ENCODE data around the gene FANCE.
A peak's percentile ranks its signal among the peaks of the same experiment; 100 is the strongest.
"Not testable (repeated sequence)": the region's sequence is repeated elsewhere in the genome, so short reads cannot be mapped to it uniquely, and the experiment has no call there.

Gene FANCE

GRCh38 chr6:35419417-35419816 lies 32.7 kb upstream of the FANCE start:
- H3K9me3 Mint-ChIP-seq, result no peaks in the 10 kb centered on the region
- ATAC-seq (replicated peaks; ENCODE audit: extremely low read depth, poor library complexity, severe bottlenecking) (no peak), DNase-seq (ENCODE audit: low spot score in 2 of 2) (no peak)
- no peaks in the 10 kb centered on the region for H3K27me3 Mint-ChIP-seq
- peaks cover 23% of the 10 kb centered on the region for H3K4me1 Mint-ChIP-seq
- H3K4me3 Mint-ChIP-seq, result no peak overlapping the region
- H3K27ac Mint-ChIP-seq (ENCODE audit: low read depth), result peak overlapping the region; percentile 72
- H3K36me3 Mint-ChIP-seq (ENCODE audit: insufficient read depth), result peaks cover 32% of the 10 kb centered on the region

GRCh38 chr6:35419961-35420360 lies 32.2 kb upstream of the FANCE start:
- ATAC-seq (replicated peaks; ENCODE audit: extremely low read depth, poor library complexity, severe bottlenecking) (no peak), DNase-seq (ENCODE audit: low spot score in 2 of 2) (no peak)
- no peak overlapping the region for H3K4me3 Mint-ChIP-seq
- H3K27me3 Mint-ChIP-seq, result no peaks in the 10 kb centered on the region
- peaks cover 23% of the 10 kb centered on the region for H3K4me1 Mint-ChIP-seq
- peak overlapping the region; percentile 72 for H3K27ac Mint-ChIP-seq (ENCODE audit: low read depth)
- no peaks in the 10 kb centered on the region for H3K9me3 Mint-ChIP-seq
- peaks cover 34% of the 10 kb centered on the region for H3K36me3 Mint-ChIP-seq (ENCODE audit: insufficient read depth)

- Mint-ChIP-seq H3K27me3 (no peaks in the 10 kb centered on the region), H3K4me3 (no peak overlapping the region), H3K4me1 (no peaks in the 10 kb centered on the region), H3K9me3 (peaks cover 5% of the 10 kb centered on the region), H3K36me3 (ENCODE audit: insufficient read depth) (peaks cover 24% of the 10 kb centered on the region), H3K27ac (ENCODE audit: low read depth) (no peak overlapping the region)
- DNase-seq (ENCODE audit: low spot score in 2 of 2), result no peak
- no peak for ATAC-seq (replicated peaks; ENCODE audit: extremely low read depth, poor library complexity, severe bottlenecking)
These were observed 26.9 kb upstream of the FANCE start for GRCh38 chr6:35425284-35425683.

- Mint-ChIP-seq H3K36me3 (ENCODE audit: insufficient read depth) (peaks cover 24% of the 10 kb centered on the region), H3K27me3 (no peaks in the 10 kb centered on the region), H3K4me3 (no peak overlapping the region), H3K27ac (ENCODE audit: low read depth) (no peak overlapping the region), H3K9me3 (peaks cover 5% of the 10 kb centered on the region), H3K4me1 (no peaks in the 10 kb centered on the region)
- no peak for ATAC-seq (replicated peaks; ENCODE audit: extremely low read depth, poor library complexity, severe bottlenecking)
- no peak for DNase-seq (ENCODE audit: low spot score in 2 of 2)
These were observed 26.1 kb upstream of the FANCE start for GRCh38 chr6:35426074-35426473.

- Mint-ChIP-seq H3K9me3 (peaks cover 5% of the 10 kb centered on the region), H3K36me3 (ENCODE audit: insufficient read depth) (peaks cover 19% of the 10 kb centered on the region), H3K4me3 (no peak overlapping the region), H3K4me1 (no peaks in the 10 kb centered on the region), H3K27ac (ENCODE audit: low read depth) (no peak overlapping the region), H3K27me3 (no peaks in the 10 kb centered on the region)
- no peak for ATAC-seq (replicated peaks; ENCODE audit: extremely low read depth, poor library complexity, severe bottlenecking)
- DNase-seq (ENCODE audit: low spot score in 2 of 2), result no peak
These were observed 24.7 kb upstream of the FANCE start for GRCh38 chr6:35427435-35427834.

GRCh38 chr6:35427851-35428321 lies 24.3 kb upstream of the FANCE start:
- Mint-ChIP-seq H3K4me3 (no peak overlapping the region), H3K36me3 (ENCODE audit: insufficient read depth) (peaks cover 16% of the 10 kb centered on the region), H3K9me3 (peaks cover 5% of the 10 kb centered on the region), H3K27me3 (no peaks in the 10 kb centered on the region), H3K4me1 (no peaks in the 10 kb centered on the region), H3K27ac (ENCODE audit: low read depth) (no peak overlapping the region)
- DNase-seq (ENCODE audit: low spot score in 2 of 2) (no peak), ATAC-seq (replicated peaks; ENCODE audit: extremely low read depth, poor library complexity, severe bottlenecking) (no peak)

GRCh38 chr6:35428421-35429149 lies 23.6 kb upstream of the FANCE start:
- peaks cover 5% of the 10 kb centered on the region for H3K9me3 Mint-ChIP-seq
- H3K4me1 Mint-ChIP-seq, result no peaks in the 10 kb centered on the region
- H3K36me3 Mint-ChIP-seq (ENCODE audit: insufficient read depth), result peaks cover 12% of the 10 kb centered on the region
- H3K4me3 Mint-ChIP-seq, result no peak overlapping the region
- no peak overlapping the region for H3K27ac Mint-ChIP-seq (ENCODE audit: low read depth)
- ATAC-seq (replicated peaks; ENCODE audit: extremely low read depth, poor library complexity, severe bottlenecking) (no peak), DNase-seq (ENCODE audit: low spot score in 2 of 2) (no peak)
- no peaks in the 10 kb centered on the region for H3K27me3 Mint-ChIP-seq

GRCh38 chr6:35429463-35429862 lies 22.7 kb upstream of the FANCE start:
- Mint-ChIP-seq H3K4me1 (no peaks in the 10 kb centered on the region), H3K36me3 (ENCODE audit: insufficient read depth) (peaks cover 10% of the 10 kb centered on the region), H3K4me3 (no peak overlapping the region), H3K27me3 (no peaks in the 10 kb centered on the region), H3K9me3 (peaks cover 5% of the 10 kb centered on the region), H3K27ac (ENCODE audit: low read depth) (no peak overlapping the region)
- DNase-seq (ENCODE audit: low spot score in 2 of 2) (no peak), ATAC-seq (replicated peaks; ENCODE audit: extremely low read depth, poor library complexity, severe bottlenecking) (no peak)

- H3K4me3 Mint-ChIP-seq, result no peak overlapping the region
- H3K27me3 Mint-ChIP-seq, result no peaks in the 10 kb centered on the region
- H3K36me3 Mint-ChIP-seq (ENCODE audit: insufficient read depth), result peaks cover 2% of the 10 kb centered on the region
- DNase-seq (ENCODE audit: low spot score in 2 of 2), result no peak
- H3K27ac Mint-ChIP-seq (ENCODE audit: low read depth), result no peak overlapping the region
- H3K9me3 Mint-ChIP-seq, result peaks cover 5% of the 10 kb centered on the region
- ATAC-seq (replicated peaks; ENCODE audit: extremely low read depth, poor library complexity, severe bottlenecking), result no peak
- no peaks in the 10 kb centered on the region for H3K4me1 Mint-ChIP-seq
These were observed 19.8 kb upstream of the FANCE start for GRCh38 chr6:35432291-35432690.

GRCh38 chr6:35432702-35433101 lies 19.4 kb upstream of the FANCE start:
- not testable (repeated sequence) for H3K4me3 Mint-ChIP-seq; H3K4me1 Mint-ChIP-seq; ATAC-seq (replicated peaks; ENCODE audit: extremely low read depth, poor library complexity, severe bottlenecking); H3K27me3 Mint-ChIP-seq; H3K9me3 Mint-ChIP-seq; DNase-seq (ENCODE audit: low spot score in 2 of 2); H3K27ac Mint-ChIP-seq (ENCODE audit: low read depth); H3K36me3 Mint-ChIP-seq (ENCODE audit: insufficient read depth)

GRCh38 chr6:35435074-35435837 lies 16.9 kb upstream of the FANCE start:
- H3K27me3 Mint-ChIP-seq, result no peaks in the 10 kb centered on the region
- DNase-seq (ENCODE audit: low spot score in 2 of 2) (no peak), ATAC-seq (replicated peaks; ENCODE audit: extremely low read depth, poor library complexity, severe bottlenecking) (no peak)
- H3K4me3 Mint-ChIP-seq, result no peak overlapping the region
- H3K36me3 Mint-ChIP-seq (ENCODE audit: insufficient read depth), result peaks cover 1% of the 10 kb centered on the region
- H3K4me1 Mint-ChIP-seq, result no peaks in the 10 kb centered on the region
- H3K27ac Mint-ChIP-seq (ENCODE audit: low read depth), result no peak overlapping the region
- H3K9me3 Mint-ChIP-seq, result no peaks in the 10 kb centered on the region

GRCh38 chr6:35436071-35436857 lies 15.9 kb upstream of the FANCE start:
- H3K27ac Mint-ChIP-seq (ENCODE audit: low read depth), result no peak overlapping the region
- no peaks in the 10 kb centered on the region for H3K4me1 Mint-ChIP-seq
- no peak for DNase-seq (ENCODE audit: low spot score in 2 of 2)
- no peaks in the 10 kb centered on the region for H3K27me3 Mint-ChIP-seq
- no peaks in the 10 kb centered on the region for H3K9me3 Mint-ChIP-seq
- no peak overlapping the region for H3K4me3 Mint-ChIP-seq
- ATAC-seq (replicated peaks; ENCODE audit: extremely low read depth, poor library complexity, severe bottlenecking), result no peak
- H3K36me3 Mint-ChIP-seq (ENCODE audit: insufficient read depth), result peaks cover 1% of the 10 kb centered on the region

Data from central memory CD8-positive, alpha-beta T cell (primary cell).